Left ventricle myocardium inferior (tissue), 1 donor: Measurements from ENCODE around the gene LHFPL2. TPM values are rescaled to one million over a fixed set of nuclear protein-coding genes. Genes with fewer than 3 reads are reported as not detected.

Experiments used
- DNase-seq: peaks from one replicate; pipeline ENCODE4 v3.0.0-alpha.2; 2020
- H3K27ac ChIP-seq: fragments of 200-600 bp; replicated peaks from 2 replicates; pipeline ENCODE4 v1.8.0; 2021
- H3K27me3 ChIP-seq: fragments of 200-600 bp; 2 replicates; pipeline ENCODE4 v1.8.0; 2021; ENCODE audit warnings: low read depth
- H3K36me3 ChIP-seq: fragments of 200-600 bp; 2 replicates; pipeline ENCODE4 v1.8.0; 2021
- H3K4me1 ChIP-seq: fragments of 200-600 bp; 2 replicates; pipeline ENCODE4 v1.8.0; 2021
- H3K4me3 ChIP-seq: fragments of 200-600 bp; 2 replicates; pipeline ENCODE4 v1.8.0; 2021; ENCODE audit warnings: mild to moderate bottlenecking, moderate library complexity
- H3K9me3 ChIP-seq: fragments of 200-600 bp; replicated peaks from 2 replicates; pipeline ENCODE4 v1.8.0; 2021
- CTCF ChIP-seq: fragments of 200-600 bp; IDR thresholded peaks from 2 replicates; pipeline ENCODE4 v1.8.0; 2021; ENCODE audit warnings: antibody characterized with exemption, mild to moderate bottlenecking, borderline replicate concordance
- intact Hi-C: fragments of 100-400 bp; cut with micrococcal nuclease; formaldehyde crosslinking; loops from one replicate; pipeline ENCODE4 v1.11.0; 2022
- total RNA-seq: library from RNA; stranded (reverse); fragmentation: NEBNext Ultra II Directional; extraction: Animal tissue kit (Norgen Biotek cat#: 25700); gene quantifications from one replicate; pipeline ENCODE4 v1.2.1, GENCODE V29; 2021
- donor health status: DM: no; HTN: yes; CAD: no; lungs with severe emphysema.

Gene LHFPL2
- total RNA-seq, 1 donor from 2014 or later, result 5.0 TPM

- Histone ChIP-seq H3K36me3 (no peaks in the 10 kb centered on the region), H3K4me3 (no peak overlapping the region), H3K27ac (no peak overlapping the region), H3K9me3 (peaks cover 6% of the 10 kb centered on the region), H3K4me1 (no peaks in the 10 kb centered on the region), H3K27me3 (no peaks in the 10 kb centered on the region)
- DNase-seq, result no peak
- intact Hi-C loops, result no loop called here
- no peak for TF ChIP-seq CTCF
These were observed 88.3 kb downstream of the LHFPL2 start for GRCh38 chr5:78560000-78560855.

DNA sequence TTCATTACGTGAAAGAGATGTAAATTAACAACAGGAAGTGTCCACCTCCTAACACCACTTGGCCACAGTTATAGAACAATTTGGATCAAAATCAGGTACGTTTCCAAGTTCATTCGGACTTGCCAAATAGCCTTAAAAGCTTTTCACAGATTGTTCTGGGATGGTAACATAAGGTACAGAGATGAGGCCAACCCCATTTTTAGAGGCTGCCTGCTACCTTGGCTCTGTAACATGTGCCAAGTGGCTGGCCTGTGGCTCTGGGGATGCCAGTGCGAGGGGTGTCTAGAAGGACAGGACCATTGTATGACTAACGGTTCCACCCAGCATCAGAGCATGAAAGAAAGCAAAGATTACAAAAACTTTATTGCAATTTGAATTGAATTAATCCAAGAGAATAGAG is 91.0 kb downstream of the LHFPL2 start:
- H3K4me3 ChIP-seq, result no peak overlapping the region

GRCh38 chr5:78555870-78556269 is 92.7 kb downstream of the LHFPL2 start:
- Histone ChIP-seq H3K4me1 (peaks cover 23% of the 10 kb centered on the region), H3K27me3 (no peaks in the 10 kb centered on the region), H3K9me3 (no peaks in the 10 kb centered on the region), H3K36me3 (no peaks in the 10 kb centered on the region), H3K4me3 (no peak overlapping the region), H3K27ac (no peak overlapping the region)
- TF ChIP-seq CTCF, result peak; percentile 20
- no peak for DNase-seq
- intact Hi-C loops, result no loop called here

More for the DNA sequence above, 91.0 kb downstream of the LHFPL2 start:
- DNase-seq, result no peak
- TF ChIP-seq CTCF, result no peak
- H3K27me3 ChIP-seq, result no peaks in the 10 kb centered on the region
- intact Hi-C loops, result no loop called here
- peaks cover 23% of the 10 kb centered on the region for H3K4me1 ChIP-seq
- no peak overlapping the region for H3K27ac ChIP-seq
- H3K36me3 ChIP-seq, result no peaks in the 10 kb centered on the region
- no peaks in the 10 kb centered on the region for H3K9me3 ChIP-seq

GRCh38 chr5:78554670-78555069 is 93.9 kb downstream of the LHFPL2 start:
- intact Hi-C loops, result no loop called here
- TF ChIP-seq CTCF, result no peak
- H3K9me3 ChIP-seq, result no peaks in the 10 kb centered on the region
- no peaks in the 10 kb centered on the region for H3K27me3 ChIP-seq
- H3K4me1 ChIP-seq, result peaks cover 23% of the 10 kb centered on the region
- no peak for DNase-seq
- H3K36me3 ChIP-seq, result no peaks in the 10 kb centered on the region
- H3K27ac ChIP-seq, result no peak overlapping the region
- no peak overlapping the region for H3K4me3 ChIP-seq

DNA sequence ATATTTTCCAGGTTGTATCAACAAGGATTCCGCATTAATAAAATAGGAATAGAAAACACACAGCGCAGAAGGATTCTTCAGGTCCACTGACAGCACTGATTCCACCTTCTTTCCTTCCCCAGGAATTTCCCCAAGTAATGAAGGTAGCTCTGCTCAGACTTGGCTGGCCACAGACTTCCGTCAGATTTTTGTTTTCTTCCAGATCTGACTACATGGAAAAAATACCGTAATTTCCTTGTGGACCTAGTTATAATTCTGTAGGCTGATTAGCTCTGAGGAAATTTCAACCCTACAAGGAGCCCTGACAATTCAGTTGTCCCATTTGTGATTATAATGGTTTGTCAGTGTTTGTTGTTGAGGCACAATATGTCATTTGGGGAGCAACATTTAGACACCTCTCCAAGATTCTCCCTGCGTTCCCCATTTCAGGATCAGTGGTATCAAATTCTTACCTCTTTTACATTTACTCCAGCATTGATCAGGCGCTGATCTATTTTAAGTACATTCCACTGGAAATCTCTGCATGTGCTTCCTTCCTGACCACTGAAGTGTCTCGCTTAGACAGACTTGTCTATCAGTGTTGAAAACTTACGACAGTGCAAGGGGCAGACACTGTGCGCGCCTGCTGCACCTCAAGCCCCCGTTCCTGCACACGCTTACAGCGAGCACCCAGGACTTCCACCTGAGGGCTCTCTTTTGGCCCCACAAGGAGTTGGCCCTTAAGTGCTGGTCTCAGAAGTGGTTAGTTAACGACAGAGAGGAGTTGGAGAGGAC is 94.8 kb downstream of the LHFPL2 start:
- Histone ChIP-seq H3K27me3 (no peaks in the 10 kb centered on the region), H3K36me3 (no peaks in the 10 kb centered on the region), H3K9me3 (no peaks in the 10 kb centered on the region), H3K27ac (no peak overlapping the region), H3K4me1 (peaks cover 31% of the 10 kb centered on the region), H3K4me3 (no peak overlapping the region)
- no peak for DNase-seq
- intact Hi-C loops, result no loop called here
- TF ChIP-seq CTCF, result no peak
